GM19238 (cell line): ENCODE measurements around the gene MCF2L.

Source experiments
- DNase-seq: peaks from one replicate; pipeline ENCODE4 v3.0.0; 2011; ENCODE audit warnings: low spot score; ENCODE audit not compliant: insufficient read length

MCF2L gene

DNA sequence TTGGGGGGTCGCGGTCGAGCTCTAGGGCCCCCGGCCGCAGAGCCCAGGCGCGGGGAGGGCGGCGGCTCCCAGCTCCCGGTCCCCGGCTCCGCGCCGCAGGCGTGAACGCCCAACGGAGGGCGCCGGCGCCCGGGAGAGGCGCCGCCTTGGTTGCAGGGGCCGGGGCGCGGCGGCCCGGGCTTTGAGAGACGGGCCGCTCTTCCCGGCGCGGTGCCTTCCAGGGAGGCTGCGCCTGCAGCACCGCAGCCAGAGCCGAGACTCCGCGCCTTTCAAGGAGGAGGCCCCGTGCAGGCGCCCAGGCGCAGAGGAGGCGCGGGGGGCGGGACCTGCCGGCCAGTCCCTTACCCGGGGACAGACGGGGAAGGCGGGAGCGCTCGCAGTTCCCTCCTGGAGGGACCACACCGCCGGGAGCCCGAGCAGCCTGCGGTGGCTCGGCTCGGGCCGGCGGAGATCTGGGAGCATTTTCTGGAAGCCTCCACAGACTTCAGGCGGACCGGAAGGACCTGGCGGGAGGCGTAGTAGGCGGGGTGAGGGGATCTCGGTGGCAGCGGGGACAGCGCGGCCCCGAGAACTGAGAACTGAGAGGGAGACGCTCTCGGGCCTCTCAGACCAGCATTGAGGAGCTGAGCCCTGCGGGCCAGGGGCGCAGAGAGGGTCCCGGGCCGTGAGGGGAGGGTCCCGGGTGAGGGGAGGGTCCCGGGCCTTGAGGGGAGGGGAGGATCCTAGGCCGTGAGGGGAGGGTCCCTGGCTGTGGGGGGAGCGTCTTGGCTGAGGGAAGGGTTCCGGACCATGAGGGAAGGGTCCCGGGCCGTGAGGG, 25.5 kb upstream of the MCF2L start:
- DNase-seq, result peak; percentile 37

- DNase-seq, result no peak
Observed at GRCh38 chr13:112947796-112948195, 21.2 kb upstream of the MCF2L start.

DNA sequence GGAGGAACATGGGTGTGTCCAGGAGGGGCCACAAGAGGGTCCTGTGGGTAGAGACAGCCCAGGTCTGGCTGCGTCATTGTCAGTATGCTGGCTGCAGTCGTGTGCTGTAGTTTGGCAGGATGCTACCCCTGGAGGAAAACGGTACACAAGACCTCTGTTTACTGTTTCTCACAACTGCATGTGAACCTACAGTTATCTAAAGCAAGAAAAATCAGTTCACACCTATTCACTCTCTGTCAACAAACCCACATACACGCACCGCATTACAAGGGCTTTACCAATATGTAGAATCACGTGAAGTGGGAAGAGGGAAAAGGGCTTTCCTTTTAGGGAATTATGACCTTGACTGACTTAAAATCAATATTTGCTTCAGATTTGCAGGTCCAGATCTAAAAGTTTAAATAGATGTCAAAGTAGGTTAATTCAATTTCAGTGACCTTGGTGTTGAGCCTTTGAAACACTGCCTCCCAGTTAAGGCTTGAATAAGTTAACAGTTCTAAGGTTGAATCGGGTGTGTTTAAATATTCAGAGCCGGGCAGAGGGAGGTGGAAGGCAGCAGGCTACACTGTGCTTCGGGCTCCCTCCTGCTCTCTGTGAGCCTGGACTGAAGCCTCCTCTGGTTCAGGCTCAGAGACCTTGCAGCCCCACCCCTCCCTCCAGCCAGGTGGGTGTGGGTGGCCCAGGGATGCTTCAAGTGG, 17.2 kb upstream of the MCF2L start:
- DNase-seq, result no peak

GRCh38 chr13:112952759-112953551, 16.1 kb upstream of the MCF2L start:
- DNase-seq, result no peak

DNA sequence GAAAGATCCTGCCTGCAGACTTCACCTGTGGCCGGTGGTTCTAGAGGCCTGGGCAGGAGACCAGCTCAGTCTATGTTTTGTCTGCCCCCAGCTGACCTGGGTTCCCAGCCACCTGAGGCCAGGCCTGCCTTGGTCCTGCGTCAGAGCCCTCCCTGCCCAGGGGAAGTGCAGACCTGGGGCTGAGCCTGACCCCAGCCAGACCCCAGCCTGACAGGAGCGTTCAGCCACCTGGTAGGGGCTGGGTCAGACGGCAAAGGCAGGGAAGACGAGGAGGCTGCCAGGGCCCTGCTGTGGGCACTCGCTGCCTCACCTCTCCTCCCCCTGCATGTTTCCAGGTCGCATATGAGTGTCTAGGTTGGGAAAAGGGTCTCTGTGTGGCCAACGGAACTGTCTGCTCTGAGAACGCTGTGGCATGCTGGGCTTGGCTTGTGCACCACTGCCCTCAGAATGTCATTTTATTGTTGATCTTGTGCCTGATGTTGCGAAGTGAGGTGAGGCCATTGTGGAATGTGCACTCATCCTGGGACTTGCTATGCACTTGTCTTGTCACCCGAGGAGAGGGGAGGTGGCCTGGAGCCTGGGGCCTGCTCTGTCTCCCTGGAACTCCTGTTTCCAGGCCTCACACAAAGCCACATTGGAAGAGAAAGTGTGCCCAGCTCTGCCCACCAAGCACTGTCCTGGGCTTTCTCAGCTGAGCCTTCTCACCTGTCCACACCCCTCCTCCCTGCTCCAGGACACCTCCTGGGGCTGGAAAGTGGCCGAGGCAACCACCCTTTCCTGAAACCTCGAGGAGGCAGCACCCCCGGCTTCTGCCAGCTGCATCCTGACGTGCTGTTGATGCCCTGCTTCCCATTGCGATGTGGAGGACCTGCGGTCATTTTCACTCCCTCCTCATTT, 15.2 kb upstream of the MCF2L start:
- no peak for DNase-seq

DNA sequence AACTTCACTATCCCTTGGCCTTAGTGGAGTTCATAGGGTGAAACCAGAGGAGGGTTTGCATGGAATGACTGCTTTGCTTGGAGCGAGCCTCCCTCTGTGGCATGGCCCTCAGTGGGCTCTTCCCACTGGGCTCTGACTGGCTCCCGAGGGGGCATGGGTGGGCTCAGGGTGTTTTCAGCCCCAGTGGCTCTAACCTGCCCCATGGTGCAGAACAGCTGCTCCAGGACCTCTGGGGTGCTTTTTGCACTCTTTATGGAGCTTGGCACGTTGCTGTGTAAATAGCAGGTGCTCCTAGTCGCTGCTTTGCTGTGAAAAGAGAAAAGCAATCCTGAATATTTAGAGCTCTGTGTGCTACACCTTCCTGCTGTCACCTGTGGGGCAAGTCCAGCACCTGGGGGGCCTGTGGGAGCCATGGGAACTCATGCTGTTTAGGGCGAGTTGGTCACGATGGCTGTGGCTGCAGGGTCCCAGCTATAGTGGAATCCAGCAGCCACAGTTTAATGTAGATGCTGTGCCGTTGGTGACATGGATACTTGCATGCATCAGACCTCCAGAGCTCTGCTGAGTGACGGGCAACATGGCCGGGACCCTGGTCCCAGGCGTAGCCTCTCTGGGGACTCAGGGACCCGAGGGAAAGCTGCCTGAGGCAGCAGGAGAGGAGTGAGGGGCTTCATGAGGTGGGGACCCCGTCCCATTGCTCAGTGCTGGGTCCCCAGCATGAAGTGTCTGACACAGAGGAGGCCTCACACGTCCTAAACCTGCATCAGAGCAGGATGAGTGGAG, 14.3 kb upstream of the MCF2L start:
- no peak for DNase-seq

DNA sequence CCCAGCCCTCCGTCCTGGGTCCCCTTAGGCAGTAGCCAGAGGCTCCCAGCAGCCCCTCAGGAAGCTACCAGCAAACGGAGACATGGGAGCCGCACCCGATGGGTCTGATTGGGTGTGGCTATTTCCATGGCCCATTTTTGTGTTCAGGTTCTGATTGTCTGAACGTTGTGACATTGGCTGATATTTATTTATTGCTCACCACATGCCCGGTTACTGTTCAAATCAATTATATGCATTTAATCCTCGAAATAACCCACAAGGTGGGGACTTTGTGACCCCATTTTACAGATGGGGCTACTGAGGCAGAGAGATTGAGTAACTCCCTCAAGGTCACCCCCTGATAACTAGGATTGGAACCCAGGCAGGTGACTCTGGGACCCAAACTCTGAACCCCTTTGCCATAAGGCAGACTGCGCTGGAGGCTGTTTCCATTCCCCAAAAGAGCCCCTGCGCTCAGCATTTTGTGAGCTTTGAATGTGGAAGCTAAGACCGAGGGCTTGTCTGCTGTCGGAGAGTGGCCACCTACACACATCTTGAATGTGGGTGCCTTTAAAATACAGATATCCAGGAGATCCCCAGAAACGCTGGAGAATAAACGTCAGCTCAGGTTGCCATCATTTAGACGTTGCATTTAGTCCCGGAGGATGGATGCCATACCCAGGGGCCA, 13.6 kb upstream of the MCF2L start:
- DNase-seq, result no peak

- no peak for DNase-seq
Observed at GRCh38 chr13:112955956-112956355, 13.1 kb upstream of the MCF2L start.

DNA sequence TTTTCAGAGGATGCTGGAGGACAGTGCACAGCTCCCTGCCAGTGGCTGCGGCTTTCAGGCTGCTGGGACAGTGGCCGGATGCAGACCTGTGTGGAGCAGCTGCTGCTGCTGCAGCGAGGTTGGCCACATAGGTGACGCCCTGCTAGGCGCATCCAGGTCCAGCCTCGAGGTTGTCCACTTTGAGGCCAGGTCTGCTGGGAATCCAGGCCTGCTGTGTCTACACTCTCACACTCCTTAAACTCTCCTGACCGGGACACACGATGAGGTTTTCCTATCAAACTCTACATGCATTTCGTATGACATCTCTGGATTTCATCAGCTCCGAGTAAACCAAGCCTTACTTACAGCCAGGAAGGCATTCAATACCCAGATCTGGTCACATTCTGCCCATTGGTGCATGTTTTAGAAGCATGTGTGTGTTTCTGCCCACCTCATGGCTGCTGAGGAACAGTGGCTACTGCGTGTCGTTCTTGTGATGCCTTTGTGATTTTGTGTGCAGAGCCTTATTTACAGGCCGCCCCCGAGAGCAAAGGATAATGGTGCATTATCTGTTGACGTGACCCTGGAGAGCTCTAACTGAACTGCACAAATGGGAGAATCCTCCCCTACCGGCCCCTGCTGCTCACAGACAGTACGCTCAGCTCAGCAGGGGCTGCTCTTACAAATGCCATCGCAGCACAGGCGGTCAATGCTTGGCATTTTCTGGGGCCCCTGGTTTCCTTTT, 12.3 kb upstream of the MCF2L start:
- no peak for DNase-seq

DNA sequence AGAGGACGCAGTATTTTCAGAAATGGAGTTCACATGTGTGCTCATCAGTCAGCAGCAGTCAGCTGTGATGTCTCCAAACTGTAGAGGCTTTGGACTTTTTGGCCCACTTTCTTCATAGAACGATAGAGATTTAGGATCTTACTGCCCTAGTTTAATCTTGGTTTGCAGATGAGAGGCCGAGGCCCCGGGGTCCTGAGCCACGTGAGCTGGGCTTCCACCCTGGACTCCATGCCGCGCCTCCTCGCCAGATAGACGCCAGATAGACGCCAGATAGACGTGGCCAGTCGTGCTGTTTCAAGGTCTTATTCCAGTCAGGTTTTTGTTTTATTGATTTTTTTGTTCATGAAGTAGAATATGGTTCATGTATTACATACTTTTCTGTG, 11.7 kb upstream of the MCF2L start:
- DNase-seq, result no peak

DNA sequence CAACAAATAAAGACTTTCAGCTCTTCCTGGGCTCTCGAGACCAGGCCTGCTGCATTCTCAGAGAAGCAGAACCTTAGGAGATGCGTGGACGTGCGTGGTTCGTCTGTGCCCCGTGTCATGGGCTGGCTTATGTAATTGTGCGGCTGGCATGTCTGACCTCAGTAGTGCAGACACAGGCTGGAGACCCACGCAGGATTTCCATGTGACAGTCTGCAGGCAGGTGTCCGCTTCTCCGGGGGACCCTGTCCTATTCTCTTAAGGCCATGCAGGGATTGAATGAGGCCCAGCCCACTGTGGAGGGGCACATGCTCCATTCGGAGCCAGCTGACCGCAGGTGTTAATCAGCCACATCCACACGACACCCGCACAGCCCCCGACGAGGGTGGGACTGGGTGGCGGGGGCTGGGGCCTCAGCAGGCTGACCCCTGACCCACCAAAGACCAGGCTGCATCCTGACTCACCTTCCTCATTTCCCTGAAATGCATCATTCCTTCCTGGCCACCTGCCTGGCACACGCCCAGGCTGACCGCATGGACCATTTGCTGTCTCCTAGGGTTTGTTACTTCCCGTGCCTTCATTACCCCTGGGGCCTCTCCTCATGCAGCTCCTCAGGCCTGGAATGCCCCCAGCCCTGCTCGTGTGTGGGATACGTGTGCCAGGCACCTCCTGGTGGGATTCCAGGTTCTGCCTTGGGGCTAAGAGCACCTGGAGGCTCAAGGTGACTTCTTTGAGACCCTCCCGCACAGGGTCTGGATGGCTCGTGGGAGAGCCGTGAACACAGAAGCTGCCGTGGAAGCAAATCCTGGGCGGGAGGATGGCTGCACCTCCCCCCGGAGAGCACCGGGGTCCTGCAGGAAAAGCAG, 10.7 kb upstream of the MCF2L start:
- DNase-seq, result no peak

DNA sequence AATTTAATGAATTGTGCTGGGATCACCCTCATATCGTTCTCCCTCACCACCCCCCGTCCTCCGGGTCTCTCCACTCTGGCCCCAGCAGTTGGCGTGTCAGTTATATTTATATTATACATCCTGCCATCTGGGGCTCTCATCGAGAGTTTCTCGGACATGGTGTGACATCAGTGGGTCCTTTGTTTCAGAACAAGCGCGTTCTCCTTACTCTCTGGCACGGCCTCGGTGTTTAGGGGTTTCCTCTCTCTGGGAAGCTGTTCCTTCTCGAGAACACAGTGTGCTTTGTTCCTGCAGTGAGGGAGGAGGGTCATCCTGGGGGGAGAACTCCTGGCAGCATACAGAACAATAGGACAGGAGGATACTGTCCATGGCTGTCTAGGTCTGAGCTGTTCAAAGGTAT, 9.8 kb upstream of the MCF2L start:
- DNase-seq, result no peak

- DNase-seq, result no peak
Observed at GRCh38 chr13:112959701-112960542, 9.1 kb upstream of the MCF2L start.

DNA sequence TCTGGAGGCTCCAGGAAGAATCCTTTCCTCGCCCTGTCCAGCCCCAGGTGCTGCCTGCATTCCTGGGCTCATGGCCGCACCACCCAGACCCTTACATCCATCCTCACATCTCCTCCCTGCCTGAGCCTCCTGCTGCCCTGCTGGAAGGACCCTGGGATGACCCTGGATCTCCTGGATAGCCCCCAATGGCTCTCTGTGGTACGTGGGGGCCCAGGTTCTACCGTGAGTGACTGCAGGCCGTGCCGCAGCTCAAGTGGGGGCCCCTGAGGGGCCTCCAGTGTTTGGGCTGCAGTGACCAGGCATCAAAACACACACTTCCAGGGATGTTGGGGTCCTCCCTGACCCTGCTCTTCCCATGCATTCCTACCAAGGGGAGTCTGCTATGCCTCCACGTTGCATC, 8.3 kb upstream of the MCF2L start:
- DNase-seq, result no peak

GRCh38 chr13:112961457-112962369, 7.3 kb upstream of the MCF2L start:
- DNase-seq, result no peak

- DNase-seq, result no peak
Observed at GRCh38 chr13:112962396-112962795, 6.6 kb upstream of the MCF2L start.
